Pons (tissue), 1 donor: ENCODE results near the gene S100A13.
"Not testable (repeated sequence)": the region's sequence is repeated elsewhere in the genome, so short reads cannot be mapped to it uniquely, and the experiment has no call there.

Experiments
- DNase-seq: peaks from one replicate; pipeline ENCODE4 v3.0.0-alpha.2; 2016; ENCODE audit warnings: low spot score

The S100A13 gene

GRCh38 chr1:153626904-153627714 lies at the start of gene S100A13:
S100A13 (minus strand) TSS chr1:153627505; CDS start chr1:153626472, 1,033 bp downstream.
- peak; percentile 77 for DNase-seq

DNA sequence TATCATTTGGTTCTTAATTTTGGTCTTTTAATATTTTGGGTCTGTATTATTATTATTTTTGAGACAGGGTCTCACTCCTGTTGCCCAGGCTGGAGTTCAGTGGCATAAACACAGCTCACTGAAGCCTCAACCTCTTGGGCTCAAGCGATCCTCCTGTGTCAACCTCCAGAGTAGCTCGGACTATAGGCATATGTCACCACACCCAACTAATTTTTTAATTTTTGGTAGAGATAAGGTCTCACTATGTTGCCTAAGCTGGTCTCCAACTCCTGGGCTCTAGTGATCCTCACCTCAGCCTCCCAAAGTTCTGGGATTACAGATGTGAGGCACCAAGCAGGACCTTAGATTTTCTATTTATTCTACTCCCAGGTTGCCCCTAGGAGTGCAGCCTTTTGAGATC lies 46.2 kb upstream of the S100A13 start:
- DNase-seq = no peak

DNA sequence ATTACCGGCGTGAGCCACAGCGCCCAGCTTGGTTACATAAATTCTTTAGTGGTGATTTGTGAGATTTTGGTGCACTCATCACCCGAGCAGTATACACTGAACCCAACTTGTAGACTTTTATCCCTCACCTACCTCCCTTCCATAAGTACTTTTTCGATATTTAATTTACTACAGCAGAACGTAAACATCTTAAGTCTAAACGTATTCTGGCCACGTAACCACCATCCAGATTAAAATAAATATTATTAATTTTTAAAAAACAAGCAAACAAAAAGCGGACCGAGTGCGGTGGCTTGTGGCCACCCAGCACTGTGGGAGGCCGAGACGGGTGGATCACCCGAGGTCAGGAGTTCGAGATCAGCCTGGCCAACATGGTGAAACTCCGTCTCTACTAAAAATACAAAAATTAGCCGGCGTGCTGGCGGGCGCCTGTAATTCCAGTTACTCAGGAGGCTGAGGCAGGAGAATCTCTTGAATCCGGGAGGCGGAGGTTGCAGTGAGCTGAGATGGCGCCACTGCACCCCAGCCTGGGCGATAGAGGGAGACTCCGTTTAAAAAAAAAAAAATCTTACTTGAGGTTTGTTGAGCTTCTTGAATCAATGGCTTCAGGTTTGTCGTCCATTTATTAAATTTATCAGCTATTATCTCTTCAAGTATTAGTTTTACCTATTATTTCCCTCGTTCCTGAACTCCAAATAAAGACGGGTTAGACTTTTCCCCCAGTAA lies 44.5 kb upstream of the S100A13 start:
- not testable (repeated sequence) for DNase-seq

GRCh38 chr1:153670859-153671627 lies 43.7 kb upstream of the S100A13 start, which contains the start of gene ILF2:
ILF2 (minus strand) TSS chr1:153670993; CDS start chr1:153670922, 71 bp downstream.
- DNase-seq = peak; percentile 100

DNA sequence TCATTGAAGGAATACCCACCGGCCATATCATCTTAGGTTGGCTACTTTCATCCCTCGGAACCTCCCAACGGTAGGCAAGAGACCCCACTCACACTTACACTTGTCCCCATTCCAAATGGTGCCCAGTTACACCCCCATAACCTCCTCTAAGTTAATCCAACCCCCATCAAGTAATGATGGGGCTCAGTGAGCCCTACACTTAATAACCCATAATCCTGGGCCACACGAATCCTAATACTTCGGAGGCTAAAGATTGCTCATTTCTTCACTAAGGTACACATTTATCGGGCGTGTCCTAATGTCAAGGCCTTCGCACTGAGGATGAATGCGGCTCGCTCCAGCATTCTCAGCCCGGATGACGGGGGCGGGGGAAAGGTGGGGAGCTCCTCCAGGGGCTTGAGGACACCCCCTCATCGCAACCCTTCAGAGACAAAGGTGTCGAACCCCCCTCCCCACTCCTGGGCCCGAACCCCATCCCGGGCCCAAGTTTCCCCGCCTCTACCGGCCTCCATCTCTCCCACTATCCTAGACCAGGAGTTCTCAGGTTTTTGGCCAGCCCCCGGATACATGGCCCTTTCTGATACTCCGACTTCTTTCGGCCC lies 43.1 kb upstream of the S100A13 start:
- DNase-seq = no peak

DNA sequence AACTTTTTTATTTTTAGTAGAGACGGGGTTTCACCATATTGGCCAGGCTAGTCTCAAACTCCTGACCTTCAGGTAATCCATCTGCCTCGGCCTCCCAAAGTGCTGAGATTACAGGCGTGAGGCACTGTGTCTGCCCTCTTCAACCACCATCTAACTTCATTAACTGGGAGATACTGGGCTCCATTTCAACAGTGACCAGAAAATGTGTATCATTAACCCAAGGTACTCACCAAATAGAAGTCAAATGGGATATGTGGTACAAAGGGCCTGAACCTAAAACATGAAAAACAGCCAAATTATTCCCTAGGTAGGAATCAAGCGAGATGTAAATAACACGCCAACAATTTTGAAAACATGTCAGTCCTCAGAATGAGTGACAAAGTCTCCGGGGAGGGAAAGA lies 42.3 kb upstream of the S100A13 start:
- no peak for DNase-seq

- DNase-seq = not testable (repeated sequence)
Measured at GRCh38 chr1:153668672-153669071, 41.4 kb upstream of the S100A13 start.

- DNase-seq = no peak
Measured at GRCh38 chr1:153667439-153667838, 40.1 kb upstream of the S100A13 start.

DNA sequence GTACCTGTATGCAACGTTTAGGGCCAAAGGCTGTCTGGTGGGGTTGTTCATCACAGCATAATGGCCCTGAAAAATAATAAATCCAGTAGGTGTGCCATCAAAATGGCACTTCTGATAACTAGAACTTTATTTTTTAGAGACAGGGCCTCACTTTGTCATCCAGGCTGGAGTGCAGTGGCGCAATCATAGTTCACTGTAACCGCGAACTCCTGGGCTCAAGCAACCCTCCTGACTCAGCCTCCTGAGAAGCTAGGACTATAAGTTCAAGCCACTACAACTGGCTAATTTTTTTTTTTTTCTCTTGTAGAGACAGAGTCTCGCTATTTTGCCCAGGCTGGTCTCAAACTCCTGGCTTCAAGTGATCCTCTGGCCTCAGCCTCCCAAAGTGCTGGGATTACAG lies 35.9 kb upstream of the S100A13 start:
- no peak for DNase-seq

DNA sequence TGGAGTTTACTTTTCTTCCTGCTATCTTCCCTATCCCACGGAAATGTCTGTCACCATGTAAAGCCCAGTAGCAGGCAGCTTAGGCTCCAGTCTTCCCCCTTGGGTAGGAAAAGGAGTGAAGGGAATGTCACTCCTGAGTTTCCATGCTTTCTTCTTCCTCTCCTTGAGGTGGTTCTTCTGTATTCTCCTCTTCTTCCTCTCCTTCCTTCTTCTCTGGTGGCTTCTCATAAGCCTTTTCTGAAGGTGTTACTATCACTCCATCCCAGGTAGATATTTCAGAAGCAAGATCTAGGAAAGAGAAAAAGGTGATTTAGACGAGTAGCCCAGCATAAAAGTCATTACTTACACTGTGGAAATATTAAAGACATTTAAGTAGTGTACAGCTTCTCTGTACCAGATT lies 35.0 kb upstream of the S100A13 start:
- DNase-seq = no peak

- DNase-seq = no peak
Measured at GRCh38 chr1:153661111-153661708, 33.9 kb upstream of the S100A13 start.

- DNase-seq = no peak
Measured at GRCh38 chr1:153659656-153660055, 32.4 kb upstream of the S100A13 start.

GRCh38 chr1:153659175-153659534 lies 31.9 kb upstream of the S100A13 start:
- DNase-seq = no peak

GRCh38 chr1:153658400-153659174 lies 31.3 kb upstream of the S100A13 start, which contains the start of gene SNAPIN:
SNAPIN (plus strand) TSS chr1:153658703; CDS start chr1:153658744, 41 bp downstream.
- DNase-seq = peak; percentile 84

GRCh38 chr1:153655333-153655732 lies 28.0 kb upstream of the S100A13 start:
- no peak for DNase-seq

GRCh38 chr1:153652805-153653500 lies 25.6 kb upstream of the S100A13 start:
- DNase-seq = no peak

GRCh38 chr1:153651771-153652170 lies 24.5 kb upstream of the S100A13 start:
- no peak for DNase-seq

DNA sequence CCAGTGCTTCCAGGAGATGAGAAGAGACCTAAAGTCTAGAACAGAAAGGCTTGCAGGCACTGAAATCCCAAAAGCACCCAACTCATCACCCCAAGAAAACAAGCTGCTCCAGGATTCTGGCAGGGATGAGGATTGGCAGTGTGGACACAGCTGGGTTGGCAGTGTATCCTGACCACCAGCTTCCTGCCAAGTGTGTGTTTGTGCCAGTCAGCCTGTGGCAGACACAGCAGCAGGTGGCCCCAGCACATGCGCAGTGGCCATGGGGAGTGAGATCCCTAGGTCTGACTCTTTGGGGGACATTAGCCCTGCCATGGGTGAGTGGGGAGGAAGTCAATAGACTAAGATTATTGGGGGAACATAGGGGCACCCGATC lies 22.5 kb upstream of the S100A13 start:
- peak; percentile 90 for DNase-seq

GRCh38 chr1:153649137-153649862 lies 22.0 kb upstream of the S100A13 start:
- DNase-seq = no peak
